HepG2 (cell line): ENCODE measurements around the gene CEP128.

ENCODE experiments used
- CHD2 ChIP-seq: IDR thresholded peaks from 2 replicates; pipeline ENCODE4 v1.6.1; 2011; ENCODE audit warnings: low read depth, low read length, improper control_type of control experiment
- CREB1 ChIP-seq, 2 experiments: fragments of 450-650 bp in 1 of 2; IDR thresholded peaks; 2 replicates each; pipeline ENCODE4 v1.6.1; 2016 to 2017; ENCODE audit warnings: control low read depth in 1 of 2, mild to moderate bottlenecking in 1 of 2, missing compliant biosample characterization in 1 of 2, missing genetic modification characterization in 1 of 2
- EP300 ChIP-seq, 3 experiments: sonication (generic) in 1 of 3; formaldehyde crosslinking in 1 of 3; IDR thresholded peaks; 2 replicates each; pipeline versions ENCODE4 v1.5.1 to v1.6.1; 2011 to 2020; ENCODE audit warnings: low read depth in 2 of 3, low read length in 2 of 3, borderline replicate concordance in 1 of 3, improper control_type of control experiment in 1 of 3, mild to moderate bottlenecking in 1 of 3, missing genetic modification reagents in 1 of 3, moderate library complexity in 1 of 3
- EZH2 ChIP-seq: conservative IDR thresholded peaks from 2 replicates; pipeline ENCODE4 v1.6.1; 2012; ENCODE audit warnings: mild to moderate bottlenecking, low read depth, low read length, moderate library complexity
- HOXA9 ChIP-seq: sonication (generic); formaldehyde crosslinking; IDR thresholded peaks from 2 replicates; pipeline ENCODE4 v1.8.1; 2022; ENCODE audit warnings: missing genetic modification reagents, mild to moderate bottlenecking, moderate library complexity, borderline replicate concordance
- KDM6A ChIP-seq: IDR thresholded peaks from 2 replicates; pipeline ENCODE4 v1.6.1; 2016; ENCODE audit warnings: low read depth
- MYNN ChIP-seq: sonication (generic); formaldehyde crosslinking; IDR thresholded peaks from 2 replicates; pipeline ENCODE4 v1.4.0; 2020; ENCODE audit warnings: mild to moderate bottlenecking, low read depth, missing genetic modification reagents
- PAF1 ChIP-seq: IDR thresholded peaks from 2 replicates; pipeline ENCODE4 v1.6.1; 2016; ENCODE audit warnings: missing genetic modification reagents, missing compliant biosample characterization
- ZNF234 ChIP-seq: sonication (generic); formaldehyde crosslinking; conservative IDR thresholded peaks from 2 replicates; pipeline ENCODE4 v1.5.1; 2020; ENCODE audit warnings: mild to moderate bottlenecking, missing genetic modification reagents
- TF ChIP-seq, protein P1 (sequence below): sonication (generic); formaldehyde crosslinking; IDR thresholded peaks from 2 replicates; pipeline ENCODE4 v1.5.1; 2020; ENCODE audit warnings: missing genetic modification reagents, mild to moderate bottlenecking, borderline replicate concordance
- TF ChIP-seq, protein P2 (sequence below): sonication (generic); formaldehyde crosslinking; IDR thresholded peaks from 2 replicates; pipeline ENCODE4 v1.4.0; 2020; ENCODE audit warnings: mild to moderate bottlenecking, missing genetic modification reagents
- TF ChIP-seq, protein P3 (sequence below): sonication (generic); formaldehyde crosslinking; IDR thresholded peaks from 2 replicates; pipeline ENCODE4 v1.5.0; 2020; ENCODE audit warnings: mild to moderate bottlenecking, missing genetic modification reagents, moderate library complexity

DNA sequence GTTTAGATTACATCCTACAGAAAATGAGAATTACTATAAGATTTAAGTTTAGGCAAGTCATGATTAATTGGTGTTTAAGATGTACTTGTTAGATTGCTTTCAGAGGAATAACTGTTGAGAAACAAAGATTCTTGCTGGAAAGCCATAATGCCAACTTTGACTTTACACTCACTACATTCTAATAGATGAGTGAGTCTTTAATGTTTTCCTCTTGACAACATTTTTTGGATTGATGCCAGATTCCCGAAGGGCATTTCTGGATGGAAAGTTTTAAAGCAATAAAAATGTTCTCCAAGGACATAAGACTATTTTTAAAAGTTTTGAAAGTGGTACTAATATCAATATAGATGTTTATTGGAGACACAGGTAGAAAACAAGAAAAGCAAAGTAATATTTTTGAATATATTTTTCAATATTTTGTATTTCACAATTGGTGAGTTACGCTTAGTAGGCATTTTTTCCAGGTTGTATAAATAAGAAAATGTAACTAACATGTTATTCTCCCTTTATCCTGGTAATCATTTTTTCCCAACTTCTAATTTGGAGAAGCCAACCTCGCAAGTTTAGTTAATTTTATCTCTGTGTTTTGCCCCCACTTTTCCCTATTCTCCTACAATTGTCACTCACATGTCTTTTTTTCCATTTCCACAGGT, 307.3 kb downstream of the CEP128 start:
- TF ChIP-seq CREB1 (IDR thresholded peaks at IDR 0.05) (no peak), CREB1 (CRISPR knock-in tag; IDR thresholded peaks at IDR 0.05) (no peak), CHD2 (no peak), EZH2 (no peak), PAF1 (CRISPR knock-in tag) (no peak), HOXA9 (no peak), KDM6A (no peak), ZNF234 (CRISPR knock-in tag) (no peak), EP300 (IDR thresholded peaks at IDR 0.05; ENCODE audit: low read depth in 2 of 2, low read length in 2 of 2) (no peak), EP300 (CRISPR knock-in tag; IDR thresholded peaks at IDR 0.05; ENCODE audit: borderline replicate concordance) (no peak), MYNN (no peak)
- TF ChIP-seq, protein P1, sequence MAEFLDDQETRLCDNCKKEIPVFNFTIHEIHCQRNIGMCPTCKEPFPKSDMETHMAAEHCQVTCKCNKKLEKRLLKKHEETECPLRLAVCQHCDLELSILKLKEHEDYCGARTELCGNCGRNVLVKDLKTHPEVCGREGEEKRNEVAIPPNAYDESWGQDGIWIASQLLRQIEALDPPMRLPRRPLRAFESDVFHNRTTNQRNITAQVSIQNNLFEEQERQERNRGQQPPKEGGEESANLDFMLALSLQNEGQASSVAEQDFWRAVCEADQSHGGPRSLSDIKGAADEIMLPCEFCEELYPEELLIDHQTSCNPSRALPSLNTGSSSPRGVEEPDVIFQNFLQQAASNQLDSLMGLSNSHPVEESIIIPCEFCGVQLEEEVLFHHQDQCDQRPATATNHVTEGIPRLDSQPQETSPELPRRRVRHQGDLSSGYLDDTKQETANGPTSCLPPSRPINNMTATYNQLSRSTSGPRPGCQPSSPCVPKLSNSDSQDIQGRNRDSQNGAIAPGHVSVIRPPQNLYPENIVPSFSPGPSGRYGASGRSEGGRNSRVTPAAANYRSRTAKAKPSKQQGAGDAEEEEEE (CRISPR knock-in tag), result no peak
- TF ChIP-seq, protein P2, sequence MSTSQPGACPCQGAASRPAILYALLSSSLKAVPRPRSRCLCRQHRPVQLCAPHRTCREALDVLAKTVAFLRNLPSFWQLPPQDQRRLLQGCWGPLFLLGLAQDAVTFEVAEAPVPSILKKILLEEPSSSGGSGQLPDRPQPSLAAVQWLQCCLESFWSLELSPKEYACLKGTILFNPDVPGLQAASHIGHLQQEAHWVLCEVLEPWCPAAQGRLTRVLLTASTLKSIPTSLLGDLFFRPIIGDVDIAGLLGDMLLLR, result no peak
- TF ChIP-seq, protein P3, sequence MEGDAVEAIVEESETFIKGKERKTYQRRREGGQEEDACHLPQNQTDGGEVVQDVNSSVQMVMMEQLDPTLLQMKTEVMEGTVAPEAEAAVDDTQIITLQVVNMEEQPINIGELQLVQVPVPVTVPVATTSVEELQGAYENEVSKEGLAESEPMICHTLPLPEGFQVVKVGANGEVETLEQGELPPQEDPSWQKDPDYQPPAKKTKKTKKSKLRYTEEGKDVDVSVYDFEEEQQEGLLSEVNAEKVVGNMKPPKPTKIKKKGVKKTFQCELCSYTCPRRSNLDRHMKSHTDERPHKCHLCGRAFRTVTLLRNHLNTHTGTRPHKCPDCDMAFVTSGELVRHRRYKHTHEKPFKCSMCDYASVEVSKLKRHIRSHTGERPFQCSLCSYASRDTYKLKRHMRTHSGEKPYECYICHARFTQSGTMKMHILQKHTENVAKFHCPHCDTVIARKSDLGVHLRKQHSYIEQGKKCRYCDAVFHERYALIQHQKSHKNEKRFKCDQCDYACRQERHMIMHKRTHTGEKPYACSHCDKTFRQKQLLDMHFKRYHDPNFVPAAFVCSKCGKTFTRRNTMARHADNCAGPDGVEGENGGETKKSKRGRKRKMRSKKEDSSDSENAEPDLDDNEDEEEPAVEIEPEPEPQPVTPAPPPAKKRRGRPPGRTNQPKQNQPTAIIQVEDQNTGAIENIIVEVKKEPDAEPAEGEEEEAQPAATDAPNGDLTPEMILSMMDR (CRISPR knock-in tag), result no peak
